Measurements from ENCODE around the gene TMC6. TPM values are rescaled to one million over a fixed set of nuclear protein-coding genes. Genes with fewer than 3 reads are reported as not detected.

The TMC6 gene
- total and polyA plus RNA-seq, 4 donors = 7.7 to 61.9 (median 13.3) TPM

DNA sequence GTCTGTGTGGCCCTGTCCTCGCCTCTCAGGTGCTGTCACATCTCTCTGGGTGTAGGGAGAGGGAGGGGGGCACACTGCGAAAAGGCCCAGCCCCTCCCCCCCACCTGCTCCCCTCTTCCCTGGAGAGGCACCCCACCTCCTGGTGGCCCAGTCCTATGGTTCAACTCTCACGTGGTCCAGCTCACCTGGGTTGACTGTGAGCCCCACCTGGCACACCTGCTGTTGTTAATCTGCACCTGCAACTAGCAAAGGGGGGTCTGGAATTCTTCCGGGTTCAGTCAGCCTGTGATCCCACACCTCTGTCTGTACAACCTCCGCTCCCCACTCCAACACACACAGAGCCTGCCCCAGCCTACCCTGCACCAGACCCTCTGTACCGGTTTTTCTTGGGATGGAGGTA, 37.9 kb upstream of the TMC6 start (continued):
- TF ChIP-seq, protein P1, sequence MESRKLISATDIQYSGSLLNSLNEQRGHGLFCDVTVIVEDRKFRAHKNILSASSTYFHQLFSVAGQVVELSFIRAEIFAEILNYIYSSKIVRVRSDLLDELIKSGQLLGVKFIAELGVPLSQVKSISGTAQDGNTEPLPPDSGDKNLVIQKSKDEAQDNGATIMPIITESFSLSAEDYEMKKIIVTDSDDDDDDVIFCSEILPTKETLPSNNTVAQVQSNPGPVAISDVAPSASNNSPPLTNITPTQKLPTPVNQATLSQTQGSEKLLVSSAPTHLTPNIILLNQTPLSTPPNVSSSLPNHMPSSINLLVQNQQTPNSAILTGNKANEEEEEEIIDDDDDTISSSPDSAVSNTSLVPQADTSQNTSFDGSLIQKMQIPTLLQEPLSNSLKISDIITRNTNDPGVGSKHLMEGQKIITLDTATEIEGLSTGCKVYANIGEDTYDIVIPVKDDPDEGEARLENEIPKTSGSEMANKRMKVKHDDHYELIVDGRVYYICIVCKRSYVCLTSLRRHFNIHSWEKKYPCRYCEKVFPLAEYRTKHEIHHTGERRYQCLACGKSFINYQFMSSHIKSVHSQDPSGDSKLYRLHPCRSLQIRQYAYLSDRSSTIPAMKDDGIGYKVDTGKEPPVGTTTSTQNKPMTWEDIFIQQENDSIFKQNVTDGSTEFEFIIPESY (IDR thresholded peaks at IDR 0.05) = no peak
- TF ChIP-seq RXRA (IDR thresholded peaks at IDR 0.05) = no peak
- TF ChIP-seq, protein P2, sequence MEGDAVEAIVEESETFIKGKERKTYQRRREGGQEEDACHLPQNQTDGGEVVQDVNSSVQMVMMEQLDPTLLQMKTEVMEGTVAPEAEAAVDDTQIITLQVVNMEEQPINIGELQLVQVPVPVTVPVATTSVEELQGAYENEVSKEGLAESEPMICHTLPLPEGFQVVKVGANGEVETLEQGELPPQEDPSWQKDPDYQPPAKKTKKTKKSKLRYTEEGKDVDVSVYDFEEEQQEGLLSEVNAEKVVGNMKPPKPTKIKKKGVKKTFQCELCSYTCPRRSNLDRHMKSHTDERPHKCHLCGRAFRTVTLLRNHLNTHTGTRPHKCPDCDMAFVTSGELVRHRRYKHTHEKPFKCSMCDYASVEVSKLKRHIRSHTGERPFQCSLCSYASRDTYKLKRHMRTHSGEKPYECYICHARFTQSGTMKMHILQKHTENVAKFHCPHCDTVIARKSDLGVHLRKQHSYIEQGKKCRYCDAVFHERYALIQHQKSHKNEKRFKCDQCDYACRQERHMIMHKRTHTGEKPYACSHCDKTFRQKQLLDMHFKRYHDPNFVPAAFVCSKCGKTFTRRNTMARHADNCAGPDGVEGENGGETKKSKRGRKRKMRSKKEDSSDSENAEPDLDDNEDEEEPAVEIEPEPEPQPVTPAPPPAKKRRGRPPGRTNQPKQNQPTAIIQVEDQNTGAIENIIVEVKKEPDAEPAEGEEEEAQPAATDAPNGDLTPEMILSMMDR (IDR thresholded peaks at IDR 0.05; ENCODE audit: low read depth, low read length, missing input control) = no peak
- TF ChIP-seq RAD21 (IDR thresholded peaks at IDR 0.05) = no peak
- TF ChIP-seq, protein P3, sequence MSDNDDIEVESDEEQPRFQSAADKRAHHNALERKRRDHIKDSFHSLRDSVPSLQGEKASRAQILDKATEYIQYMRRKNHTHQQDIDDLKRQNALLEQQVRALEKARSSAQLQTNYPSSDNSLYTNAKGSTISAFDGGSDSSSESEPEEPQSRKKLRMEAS (IDR thresholded peaks at IDR 0.05) = no peak
- no peak for TF ChIP-seq FOXA1 (IDR thresholded peaks at IDR 0.05)

DNA sequence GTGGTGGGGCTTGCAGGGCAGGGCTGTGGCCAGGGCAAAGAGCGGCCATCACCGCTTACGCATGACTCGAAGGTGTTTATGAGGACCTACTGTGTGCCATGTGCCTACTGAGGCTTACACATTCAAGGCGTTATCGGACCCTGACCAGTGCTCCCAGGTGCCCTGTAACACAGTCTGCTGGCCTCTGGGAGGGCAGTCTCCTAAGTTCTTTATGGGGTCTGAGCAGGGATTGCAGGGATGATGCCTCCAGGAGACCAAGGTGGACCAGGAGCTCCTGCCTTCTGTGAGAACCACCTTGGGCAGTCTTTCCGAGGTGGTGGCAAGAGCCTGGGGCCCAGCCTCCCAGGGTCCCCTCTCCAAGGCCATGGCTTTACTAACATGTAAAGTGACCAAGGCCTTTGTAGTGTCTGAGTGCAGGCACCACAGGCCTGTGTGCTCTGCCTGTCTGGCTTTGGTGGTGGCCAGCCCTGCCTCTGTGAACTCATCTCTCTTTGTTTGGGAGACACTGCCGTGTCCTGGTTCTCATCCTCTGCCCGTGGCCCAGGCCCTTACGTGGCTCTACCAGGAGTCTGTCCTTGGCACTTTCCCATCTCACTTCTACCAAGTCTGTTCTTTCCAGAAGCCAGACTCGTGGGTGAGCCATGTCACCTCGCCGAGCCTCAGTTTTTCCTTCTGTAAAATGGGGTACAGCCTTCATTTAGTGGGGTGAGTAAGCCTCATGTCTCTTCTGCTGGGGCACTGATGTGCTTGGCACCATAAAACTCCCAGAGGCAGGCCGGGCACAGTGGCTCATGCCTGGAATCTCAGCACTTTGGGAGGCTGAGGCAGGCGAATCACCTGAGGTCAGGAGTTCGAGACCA, 36.4 kb upstream of the TMC6 start:
- peaks cover 7 to 13% (median 12%) of the 10 kb centered on the region in 4 donors for H3K4me1 ChIP-seq (ENCODE audit: control insufficient read depth in 4 of 4, insufficient read depth in 4 of 4, low read length in 3 of 4)
- no peak overlapping the region for H3K27ac ChIP-seq (ENCODE audit: low read depth in 1 of 2, low read length in 2 of 2)
- no peak overlapping the region for H3K9ac ChIP-seq (ENCODE audit: low read depth in 1 of 2, low read length in 2 of 2)
- no peak overlapping the region for H3K4me3 ChIP-seq (ENCODE audit: low read depth in 1 of 3, low read length in 3 of 3)
- 90% methylated on average over 16 of the region's 16 CpGs for WGBS
- no peaks in the 10 kb centered on the region for H3K9me3 ChIP-seq (ENCODE audit: control insufficient read depth in 4 of 4, low read length in 3 of 4)
- TF ChIP-seq, protein P4, sequence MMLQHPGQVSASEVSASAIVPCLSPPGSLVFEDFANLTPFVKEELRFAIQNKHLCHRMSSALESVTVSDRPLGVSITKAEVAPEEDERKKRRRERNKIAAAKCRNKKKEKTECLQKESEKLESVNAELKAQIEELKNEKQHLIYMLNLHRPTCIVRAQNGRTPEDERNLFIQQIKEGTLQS (IDR thresholded peaks at IDR 0.05) = no peak
- TF ChIP-seq, protein P2 (IDR thresholded peaks at IDR 0.05; ENCODE audit: low read depth, low read length, missing input control) = no peak
- no peak for TF ChIP-seq NR2F2 (IDR thresholded peaks at IDR 0.05)
- no peak for TF ChIP-seq EGR1 (IDR thresholded peaks at IDR 0.05; ENCODE audit: low read depth in 2 of 2)
- TF ChIP-seq FOXA1 (IDR thresholded peaks at IDR 0.05) = no peak
- TF ChIP-seq HNF4G (IDR thresholded peaks at IDR 0.05) = no peak
- TF ChIP-seq HNF4A (conservative IDR thresholded peaks at IDR 0.05) = no peak
- H3K27me3 ChIP-seq (ENCODE audit: control insufficient read depth in 4 of 4, insufficient read depth in 4 of 4, low read length in 3 of 4) = no peaks in the 10 kb centered on the region
- DNase-seq (ENCODE audit: low spot score) = no peak
- no peaks in the 10 kb centered on the region for H3K36me3 ChIP-seq (ENCODE audit: control insufficient read depth in 4 of 4, insufficient read depth in 3 of 4, low read depth in 1 of 4, low read length in 3 of 4)
